Endothelial cell of umbilical vein (primary cell): ENCODE results near the gene KCNQ2. TPM values are rescaled to one million over a fixed set of nuclear protein-coding genes. Genes with fewer than 3 reads are reported as not detected.

Source experiments
- BruUV-seq: library from RNA; stranded (reverse); fragments of 400-500 nt; replicated peaks from 2 replicates; lab custom pipeline; 2021; lab: Mats Ljungman, UMichigan
- CTCF ChIA-PET: fragments of 300-600, 350-600 bp; sonication (Branson Sonifier 250); formaldehyde crosslinking; loops from one replicate; lab custom pipeline; 2021; ENCODE audit warnings: antibody characterized with exemption, inconsistent platforms; lab: Charles Lee
- POLR2A ChIA-PET: fragments of 300-600, 350-600 bp; sonication (Branson Sonifier 250); formaldehyde crosslinking; loops from one replicate; lab custom pipeline; 2021; ENCODE audit warnings: antibody characterized with exemption, inconsistent platforms; lab: Charles Lee
- DNase-seq: peaks from one replicate; pipeline ENCODE4 v3.0.0-alpha.2; 2011; ENCODE audit warnings: low read depth, low spot score
- FAIRE-seq: peaks from 2 replicates; lab custom pipeline; 2011; peaks lifted over from hg19 to GRCh38; lab: Jason Lieb, UNC
- H2AFZ ChIP-seq: 2 replicates; pipeline ENCODE4 v1.6.0; 2012; ENCODE audit warnings: low read depth, low read length, control low read depth, inconsistent platforms
- H3K27ac ChIP-seq: 2 replicates; pipeline ENCODE4 v1.5.1; 2011; ENCODE audit warnings: low read depth, mild to moderate bottlenecking, control low read depth, low read length, moderate library complexity; ENCODE audit not compliant: insufficient read depth
- H3K27me3 ChIP-seq, 2 experiments: 2 replicates each; pipeline versions ENCODE4 v1.6.0 to v1.6.1; 2011; ENCODE audit warnings: low read length in 2 of 2, mixed read lengths in 1 of 2; ENCODE audit not compliant: control insufficient read depth in 2 of 2, insufficient read depth in 2 of 2
- H3K36me3 ChIP-seq, 2 experiments: 2 replicates in 1 of 2; 3 replicates in 1 of 2; pipeline ENCODE4 v1.5.1; 2011; ENCODE audit warnings: low read length in 2 of 2, mild to moderate bottlenecking in 1 of 2, moderate library complexity in 1 of 2; ENCODE audit not compliant: control insufficient read depth in 2 of 2, insufficient read depth in 2 of 2; ENCODE audit errors: extremely low read depth in 1 of 2
- H3K4me1 ChIP-seq: 3 replicates; pipeline ENCODE4 v1.5.1; 2011; ENCODE audit warnings: mild to moderate bottlenecking, low read length; ENCODE audit not compliant: control insufficient read depth, insufficient read depth; ENCODE audit errors: extremely low read depth
- H3K4me2 ChIP-seq: 2 replicates; pipeline ENCODE4 v1.6.1; 2011; ENCODE audit warnings: low read length, control low read depth, mixed read lengths; ENCODE audit not compliant: insufficient read depth
- H3K4me3 ChIP-seq, 3 experiments: fragments of 200-600 bp in 1 of 3; sonication (generic), shearing (Covaris generic) in 1 of 3; replicated peaks in 1 of 3; 2 replicates each; pipeline ENCODE4 v1.5.1; 2011 to 2016; ENCODE audit warnings: control low read depth in 3 of 3, low read length in 3 of 3, mild to moderate bottlenecking in 2 of 3, inconsistent platforms in 1 of 3, low read depth in 1 of 3, moderate library complexity in 1 of 3; ENCODE audit not compliant: insufficient read depth in 1 of 3
- H3K79me2 ChIP-seq: 2 replicates; pipeline ENCODE4 v1.6.0; 2012; ENCODE audit warnings: low read length, inconsistent platforms; ENCODE audit not compliant: control insufficient read depth, insufficient read depth
- H3K9ac ChIP-seq: replicated peaks from 2 replicates; pipeline ENCODE3; 2011; ENCODE audit warnings: low read length, control low read depth; ENCODE audit not compliant: insufficient read depth; ENCODE audit errors: extremely low read depth
- H3K9me1 ChIP-seq: replicated peaks from 3 replicates; pipeline ENCODE4 v1.6.0; 2011; ENCODE audit warnings: mild to moderate bottlenecking, low read length; ENCODE audit not compliant: control insufficient read depth, insufficient read depth; ENCODE audit errors: extremely low read depth
- H3K9me3 ChIP-seq: replicated peaks from 2 replicates; pipeline ENCODE4 v1.5.1; 2012; ENCODE audit warnings: low read length, inconsistent platforms; ENCODE audit not compliant: control insufficient read depth, insufficient read depth
- H4K20me1 ChIP-seq: replicated peaks from 2 replicates; pipeline ENCODE3; 2011; ENCODE audit warnings: mild to moderate bottlenecking, low read length; ENCODE audit not compliant: control insufficient read depth, insufficient read depth; ENCODE audit errors: extremely low read depth
- CTCF ChIP-seq, 2 donors: IDR thresholded peaks; 1 replicate in 1 of 2; 2 replicates in 1 of 2; pipeline ENCODE4 v1.5.1; 2011; ENCODE audit warnings: low read length in 2 of 2, mild to moderate bottlenecking in 2 of 2, moderate library complexity in 2 of 2, control low read depth in 1 of 2, inconsistent platforms in 1 of 2, low read depth in 1 of 2; ENCODE audit not compliant: insufficient read depth in 1 of 2; ENCODE audit errors: extremely low read depth in 1 of 2
- EZH2 ChIP-seq: IDR thresholded peaks from 2 replicates; pipeline ENCODE4 v1.6.1; 2012; ENCODE audit warnings: borderline replicate concordance, low read depth, mild to moderate bottlenecking, moderate library complexity, low read length, inconsistent platforms; ENCODE audit not compliant: severe bottlenecking
- FOS ChIP-seq: IDR thresholded peaks from 2 replicates; pipeline ENCODE4 v1.6.1; 2011; ENCODE audit warnings: mild to moderate bottlenecking, low read length, moderate library complexity, borderline replicate concordance; ENCODE audit not compliant: insufficient read depth
- GATA2 ChIP-seq: IDR thresholded peaks from 2 replicates; pipeline ENCODE4 v1.7.0; 2011; ENCODE audit warnings: low read depth, mild to moderate bottlenecking, moderate library complexity, mixed read lengths, low read length; ENCODE audit not compliant: insufficient read length, insufficient read depth
- JUN ChIP-seq: IDR thresholded peaks from 2 replicates; pipeline ENCODE4 v1.6.1; 2011; ENCODE audit warnings: borderline replicate concordance, low read depth; ENCODE audit not compliant: insufficient read length, insufficient read depth
- MAX ChIP-seq: IDR thresholded peaks from 2 replicates; pipeline ENCODE4 v1.6.1; 2011; ENCODE audit not compliant: insufficient read depth, insufficient read length
- MYC ChIP-seq: IDR thresholded peaks from one replicate; pipeline ENCODE4 v1.6.1; 2011; ENCODE audit warnings: mild to moderate bottlenecking, low read depth, low read length
- POLR2A ChIP-seq: IDR thresholded peaks from 2 replicates; pipeline ENCODE4 v1.6.1; 2012; ENCODE audit warnings: low read depth, mild to moderate bottlenecking, control low read depth, low read length
- POLR2AphosphoS5 ChIP-seq: IDR thresholded peaks from 2 replicates; pipeline ENCODE4 v1.6.1; 2012; ENCODE audit warnings: low read depth, mild to moderate bottlenecking, control low read depth, low read length, moderate library complexity; ENCODE audit not compliant: insufficient read depth
- dilution Hi-C: fragments of 300-500 bp; cut with MboI; formaldehyde crosslinking; loops from one replicate; pipeline ENCODE4 v1.15.0; 2019; ENCODE audit warnings: low sequenced_read_pairs; ENCODE audit not compliant: extremely low pct_ligation_motif_present
- intact Hi-C: fragments of 100-400 bp; cut with micrococcal nuclease; formaldehyde crosslinking; loops from one replicate; pipeline ENCODE4 v1.10.0; 2022
- polyA plus RNA-seq, 4 experiments: library from polyadenylated mRNA; depleted of rRNA in 3 of 4; stranded (reverse) in 3 of 4; unstranded in 1 of 4; fragments of >200 nt; gene quantifications; 2 replicates each; pipeline versions ENCODE4 v1.2.1 to v1.2.3, GENCODE V29; 2011 to 2012; ENCODE audit warnings: missing spikeins in 1 of 4
- total RNA-seq: library from RNA; stranded (reverse); gene quantifications from 2 replicates; pipeline ENCODE4 v1.2.3, GENCODE V29; 2021

Gene KCNQ2
- total and polyA plus RNA-seq, 2 donors (not counting 3 experiments of a cell fraction or from before 2014, with no cell fraction given) = not detected

GRCh38 chr20:63364801-63365585 is 107.5 kb downstream of the KCNQ2 start:
- DNase-seq (no peak), FAIRE-seq (no peak)
- TF ChIP-seq EZH2 (no peak), FOS (no peak), JUN (no peak), GATA2 (no peak), MYC (no peak), POLR2A (no peak), POLR2AphosphoS5 (no peak), CTCF (IDR thresholded peaks at IDR 0.05; ENCODE audit: extremely low read depth in 1 of 2, insufficient read depth in 1 of 2, low read depth in 1 of 2, low read length in 2 of 2) (no peak), MAX (no peak)
- H3K9me1 ChIP-seq = no peaks in the 10 kb centered on the region
- H2AFZ ChIP-seq = no peak overlapping the region
- no peaks in the 10 kb centered on the region for H3K4me1 ChIP-seq
- no peak overlapping the region for H3K4me2 ChIP-seq
- intact Hi-C loops (no loop called here), dilution Hi-C loops (no loop called here)
- H3K27me3 ChIP-seq = peaks cover 9 to 14% of the 10 kb centered on the region in 2 experiments
- H4K20me1 ChIP-seq = no peaks in the 10 kb centered on the region
- H3K4me3 ChIP-seq = no peak overlapping the region
- CTCF ChIA-PET = no interaction called here
- POLR2A ChIA-PET = no interaction called here
- H3K9me3 ChIP-seq = no peaks in the 10 kb centered on the region
- no TSS peak for BruUV-seq
- H3K9ac ChIP-seq = no peak overlapping the region
- H3K79me2 ChIP-seq = no peaks in the 10 kb centered on the region
- no peak overlapping the region for H3K27ac ChIP-seq
- H3K36me3 ChIP-seq = no peaks in the 10 kb centered on the region
